Measurements from ENCODE around the gene STMN1. TPM values are rescaled to one million over a fixed set of nuclear protein-coding genes. Genes with fewer than 3 reads are reported as not detected.
A peak's percentile ranks its signal among the peaks of the same experiment; 100 is the strongest.

STMN1 gene
- total and polyA plus RNA-seq, 10 of the 15 experiments (the other 5 are each of a cell fraction or from before 2014, with no cell fraction given): 220 to 1,272 (median 603) TPM

DNA sequence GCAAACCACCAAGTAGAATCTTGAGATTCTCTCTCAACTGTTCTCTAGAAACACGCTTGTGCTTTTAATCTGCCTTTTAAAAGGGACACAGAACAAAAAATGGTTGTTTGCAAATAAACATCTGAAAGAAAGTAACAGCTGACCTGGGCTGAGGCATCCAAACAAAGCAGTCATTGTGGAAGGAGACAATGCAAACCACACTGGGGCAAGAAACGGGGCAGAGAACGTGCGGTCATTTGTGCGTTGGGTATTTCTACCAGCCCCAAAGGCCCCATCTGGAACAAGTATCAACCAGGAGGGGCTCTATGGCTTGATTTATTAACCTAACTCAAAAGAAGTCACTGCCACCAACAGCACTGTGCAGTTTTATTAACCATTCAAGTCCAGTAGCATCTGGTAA, 6.0 kb downstream of the STMN1 start:
- RAD21 ChIA-PET (ENCODE audit: unreplicated experiment): interaction anchor here (0.7 to 14.5 kb wide), 2 partner anchors 97 to 1944 kb away, joined by 3 to 296 read pairs; partner anchors contain the start of gene PAFAH2
- peaks cover 31% of the 10 kb centered on the region for H3K79me2 ChIP-seq (ENCODE audit: control insufficient read depth, insufficient read depth, low read length)
- in situ Hi-C loops (cut with MboI): no loop called here
- SMC1A ChIA-PET (ENCODE audit: uncharacterized antibody, unreplicated experiment): interaction anchor here (0.9 to 19.7 kb wide), 3 partner anchors 71 to 98 kb away, joined by 3 to 319 read pairs (median 4); partner anchors contain the start of gene PAFAH2
- H3K9me3 ChIP-seq (replicated peaks; ENCODE audit: control insufficient read depth, insufficient read depth, low read length): no peaks in the 10 kb centered on the region
- peaks cover 11% of the 10 kb centered on the region; the same call in 1 of the 2 replicates for H3K4me1 ChIP-seq (ENCODE audit: control insufficient read depth, insufficient read depth, low read length)
- 84% methylated on average over 5 of the region's 5 CpGs for WGBS (ENCODE audit: insufficient coverage, insufficient replicate concordance, low lambda C conversion rate, missing lambda C conversion rate)
- H2AFZ ChIP-seq (ENCODE audit: control insufficient read depth, low read depth, low read length): no peak overlapping the region
- H3K4me3 ChIP-seq: no peak overlapping the region
- no peak for DNase-seq (ENCODE audit: low read depth, low spot score)
- TF ChIP-seq YBX1 (IDR thresholded peaks at IDR 0.05) (no peak), BHLHE40 (IDR thresholded peaks at IDR 0.05; ENCODE audit: borderline replicate concordance in 1 of 2, low read depth in 2 of 2, low read length in 1 of 2) (peak; percentile 31 to 49; a peak in 1 of 4 replicates), MYB (IDR thresholded peaks at IDR 0.05; ENCODE audit: borderline replicate concordance, low read depth, low read length) (no peak), MYC (IDR thresholded peaks at IDR 0.05; ENCODE audit: insufficient read depth, insufficient read length, insufficient replicate concordance, low read length, severe bottlenecking) (no peak), EP300 (IDR thresholded peaks at IDR 0.05; ENCODE audit: borderline replicate concordance in 1 of 2, control insufficient read depth in 1 of 2, low read depth in 2 of 2, low read length in 2 of 2) (no peak), FOS (IDR thresholded peaks at IDR 0.05; ENCODE audit: borderline replicate concordance, extremely low read depth, insufficient read length) (no peak)
- TF ChIP-seq, protein P1, sequence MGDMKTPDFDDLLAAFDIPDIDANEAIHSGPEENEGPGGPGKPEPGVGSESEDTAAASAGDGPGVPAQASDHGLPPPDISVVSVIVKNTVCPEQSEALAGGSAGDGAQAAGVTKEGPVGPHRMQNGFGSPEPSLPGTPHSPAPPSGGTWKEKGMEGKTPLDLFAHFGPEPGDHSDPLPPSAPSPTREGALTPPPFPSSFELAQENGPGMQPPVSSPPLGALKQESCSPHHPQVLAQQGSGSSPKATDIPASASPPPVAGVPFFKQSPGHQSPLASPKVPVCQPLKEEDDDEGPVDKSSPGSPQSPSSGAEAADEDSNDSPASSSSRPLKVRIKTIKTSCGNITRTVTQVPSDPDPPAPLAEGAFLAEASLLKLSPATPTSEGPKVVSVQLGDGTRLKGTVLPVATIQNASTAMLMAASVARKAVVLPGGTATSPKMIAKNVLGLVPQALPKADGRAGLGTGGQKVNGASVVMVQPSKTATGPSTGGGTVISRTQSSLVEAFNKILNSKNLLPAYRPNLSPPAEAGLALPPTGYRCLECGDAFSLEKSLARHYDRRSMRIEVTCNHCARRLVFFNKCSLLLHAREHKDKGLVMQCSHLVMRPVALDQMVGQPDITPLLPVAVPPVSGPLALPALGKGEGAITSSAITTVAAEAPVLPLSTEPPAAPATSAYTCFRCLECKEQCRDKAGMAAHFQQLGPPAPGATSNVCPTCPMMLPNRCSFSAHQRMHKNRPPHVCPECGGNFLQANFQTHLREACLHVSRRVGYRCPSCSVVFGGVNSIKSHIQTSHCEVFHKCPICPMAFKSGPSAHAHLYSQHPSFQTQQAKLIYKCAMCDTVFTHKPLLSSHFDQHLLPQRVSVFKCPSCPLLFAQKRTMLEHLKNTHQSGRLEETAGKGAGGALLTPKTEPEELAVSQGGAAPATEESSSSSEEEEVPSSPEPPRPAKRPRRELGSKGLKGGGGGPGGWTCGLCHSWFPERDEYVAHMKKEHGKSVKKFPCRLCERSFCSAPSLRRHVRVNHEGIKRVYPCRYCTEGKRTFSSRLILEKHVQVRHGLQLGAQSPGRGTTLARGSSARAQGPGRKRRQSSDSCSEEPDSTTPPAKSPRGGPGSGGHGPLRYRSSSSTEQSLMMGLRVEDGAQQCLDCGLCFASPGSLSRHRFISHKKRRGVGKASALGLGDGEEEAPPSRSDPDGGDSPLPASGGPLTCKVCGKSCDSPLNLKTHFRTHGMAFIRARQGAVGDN (IDR thresholded peaks at IDR 0.05): no peak
- POLR2A ChIA-PET: interaction anchor here (1.2 to 12.0 kb wide), 2 partner anchors 80 to 98 kb away, joined by 3 to 116 read pairs; partner anchors contain the start of genes MTFR1L and PAFAH2
- no peak for FAIRE-seq
- no peak overlapping the region for H3K4me2 ChIP-seq (ENCODE audit: control insufficient read depth, insufficient read depth)
- no peak overlapping the region for H3K9ac ChIP-seq (ENCODE audit: control insufficient read depth, insufficient read depth, low read length)
- no TSS peak for BruUV-seq (replicated peaks)
- no peaks in the 10 kb centered on the region for H3K27me3 ChIP-seq (replicated peaks in 1 of 2; ENCODE audit: control insufficient read depth in 2 of 2, insufficient read depth in 2 of 2, low read length in 1 of 2)
- intact Hi-C loops (cut with micrococcal nuclease; ENCODE audit: unreplicated experiment): no loop called here
- H3K27ac ChIP-seq (ENCODE audit: control insufficient read depth, insufficient read depth): no peak overlapping the region; the same call in 1 of the 2 replicates
- ATAC-seq: no peak
- H4K20me1 ChIP-seq (ENCODE audit: control insufficient read depth, insufficient read depth): no peaks in the 10 kb centered on the region
- CTCF ChIA-PET: interaction anchor here (0.9 to 14.0 kb wide), 6 partner anchors 17 to 333 kb away, joined by 3 to 383 read pairs (median 3); partner anchors contain the start of genes CEP85 and PAFAH2
- peaks cover 5 to 15% of the 10 kb centered on the region in 2 experiments; a peak in 3 of 4 replicates for H3K36me3 ChIP-seq (ENCODE audit: control insufficient read depth in 2 of 2, insufficient read depth in 2 of 2, low read length in 1 of 2)
